ENCODE measurements around the gene PDGFRB.

The PDGFRB gene

DNA sequence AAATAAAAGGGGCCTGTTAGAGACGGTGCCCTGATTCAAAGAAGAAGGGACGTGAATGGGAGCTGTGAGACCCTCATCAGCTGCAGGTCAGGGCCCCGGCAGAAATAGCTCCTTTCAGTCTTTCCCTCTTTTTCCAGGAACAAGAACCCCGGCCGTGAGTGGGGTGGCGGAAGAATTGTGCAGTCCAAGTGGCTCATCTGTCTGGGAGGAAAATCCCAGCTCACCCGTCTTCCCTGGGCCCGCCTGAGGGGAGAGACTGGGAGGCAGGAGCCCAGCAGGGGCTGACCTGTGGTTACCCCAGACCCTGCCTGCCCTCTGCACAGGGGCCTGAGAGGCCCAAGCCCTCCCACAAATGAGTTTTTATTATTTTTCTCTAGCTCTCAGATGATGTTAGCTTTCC lies 44.5 kb downstream of the PDGFRB start:
- H3K27ac ChIP-seq (ENCODE audit: low read depth, low read length): no peak overlapping the region
- peaks cover 2% of the 10 kb centered on the region for H3K36me3 ChIP-seq (ENCODE audit: control insufficient read depth, insufficient read depth, low read length)
- H3K9ac ChIP-seq (ENCODE audit: low read length): no peak overlapping the region
- no peak overlapping the region for H3K4me3 ChIP-seq (ENCODE audit: low read length)
- no peaks in the 10 kb centered on the region for H3K27me3 ChIP-seq (ENCODE audit: control insufficient read depth, insufficient read depth, low read length)
- no peaks in the 10 kb centered on the region for H3K4me1 ChIP-seq (ENCODE audit: control insufficient read depth, insufficient read depth, low read length)

DNA sequence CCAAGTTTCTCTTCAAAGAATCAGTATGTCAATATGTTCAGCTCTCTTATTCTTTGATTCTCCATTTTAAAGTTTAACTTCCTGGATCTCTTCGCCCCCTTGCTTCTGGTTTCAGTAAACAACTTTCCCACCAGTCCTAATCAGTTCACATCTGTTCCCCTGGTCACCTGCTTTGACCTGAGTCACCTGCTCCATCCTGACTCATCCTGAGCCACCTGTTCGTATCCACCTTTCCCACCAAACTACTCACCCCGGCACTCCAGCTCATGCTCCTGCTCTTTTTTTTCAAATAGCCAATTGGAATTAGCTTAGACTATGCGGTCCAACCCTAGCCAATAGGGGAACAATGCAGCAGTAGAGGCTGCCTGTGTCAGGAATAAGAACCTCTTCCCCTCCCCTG lies 45.7 kb downstream of the PDGFRB start:
- Histone ChIP-seq H3K4me3 (ENCODE audit: low read length) (no peak overlapping the region), H3K4me1 (ENCODE audit: control insufficient read depth, insufficient read depth, low read length) (no peaks in the 10 kb centered on the region)

DNA sequence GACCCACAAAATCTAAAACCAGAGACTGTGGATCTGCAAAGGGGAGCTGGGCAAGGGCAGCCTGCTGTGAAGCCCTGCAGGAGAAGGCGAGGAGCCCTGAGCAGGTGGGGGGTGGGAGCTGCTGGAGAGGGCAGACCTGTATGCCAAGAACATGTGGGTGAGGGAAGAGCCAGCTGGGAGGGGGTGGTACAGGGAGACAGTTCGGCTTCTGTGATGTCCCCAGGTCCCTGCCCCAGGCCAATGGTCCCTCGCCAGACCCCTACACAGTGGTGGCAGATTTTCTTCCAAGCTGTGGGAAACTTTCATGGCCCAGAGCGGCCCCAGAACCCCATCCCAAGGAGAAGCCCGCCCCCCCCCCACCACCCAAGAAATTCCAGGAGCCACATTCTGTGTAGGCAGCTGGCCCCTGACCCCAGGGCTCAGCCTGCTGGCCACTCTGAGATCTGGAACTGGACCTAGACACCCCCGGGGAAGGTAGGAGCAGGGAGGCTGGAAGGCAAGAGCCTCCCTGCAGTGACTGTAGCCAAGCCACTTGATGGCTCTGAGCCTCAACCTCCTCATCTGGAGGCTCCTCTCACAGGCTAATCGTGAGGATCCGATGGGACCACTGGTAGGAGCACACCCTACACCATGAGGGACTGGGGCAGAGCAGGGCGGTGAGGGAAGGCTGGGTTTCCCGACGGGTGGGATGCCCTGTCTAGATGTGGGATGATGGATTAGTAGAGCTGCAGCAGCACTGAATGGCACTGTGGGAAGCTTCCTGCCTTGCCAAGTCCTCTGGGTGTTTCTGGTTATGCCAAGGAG lies 46.7 kb downstream of the PDGFRB start:
- Histone ChIP-seq H3K9ac (ENCODE audit: low read length) (no peak overlapping the region), H3K4me3 (ENCODE audit: low read length) (no peak overlapping the region), H3K27ac (ENCODE audit: low read depth, low read length) (no peak overlapping the region), H3K4me1 (ENCODE audit: control insufficient read depth, insufficient read depth, low read length) (no peaks in the 10 kb centered on the region), H3K36me3 (ENCODE audit: control insufficient read depth, insufficient read depth, low read length) (no peaks in the 10 kb centered on the region), H3K27me3 (ENCODE audit: control insufficient read depth, insufficient read depth, low read length) (no peaks in the 10 kb centered on the region)

More for the DNA sequence above, 45.7 kb downstream of the PDGFRB start:
- no peaks in the 10 kb centered on the region for H3K27me3 ChIP-seq (ENCODE audit: control insufficient read depth, insufficient read depth, low read length)
- H3K9ac ChIP-seq (ENCODE audit: low read length): no peak overlapping the region
- peaks cover under 1% of the 10 kb centered on the region for H3K36me3 ChIP-seq (ENCODE audit: control insufficient read depth, insufficient read depth, low read length)
- no peak overlapping the region for H3K27ac ChIP-seq (ENCODE audit: low read depth, low read length)

DNA sequence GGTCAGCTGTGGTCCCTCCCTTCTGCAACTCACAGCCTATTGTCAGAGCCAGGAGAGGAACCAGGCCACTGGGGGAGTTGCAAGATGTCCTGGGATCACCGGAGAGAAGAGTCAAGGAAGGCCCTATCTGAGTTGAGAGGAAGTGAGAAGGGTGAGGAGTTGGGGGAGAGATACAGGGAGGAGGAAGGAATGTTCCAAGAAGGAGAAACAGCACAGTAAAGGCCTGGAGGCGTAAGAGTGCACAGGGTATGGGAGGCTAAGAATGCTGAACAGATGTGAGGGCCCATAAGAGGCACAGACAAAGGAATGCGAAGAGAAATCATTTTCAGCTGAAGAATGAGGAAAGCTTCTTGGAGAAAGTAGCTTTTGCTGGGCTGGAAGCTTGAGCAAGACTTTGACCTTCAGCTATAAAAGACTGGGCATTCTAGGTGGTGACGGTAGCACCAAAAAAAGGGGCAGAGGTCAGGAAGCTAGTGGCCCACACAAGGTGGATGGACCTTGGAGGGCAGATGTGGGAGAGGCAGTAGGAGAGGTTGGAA lies 47.7 kb downstream of the PDGFRB start:
- Histone ChIP-seq H3K27ac (ENCODE audit: low read depth, low read length) (no peak overlapping the region), H3K36me3 (ENCODE audit: control insufficient read depth, insufficient read depth, low read length) (no peaks in the 10 kb centered on the region), H3K9ac (ENCODE audit: low read length) (no peak overlapping the region), H3K4me1 (ENCODE audit: control insufficient read depth, insufficient read depth, low read length) (no peaks in the 10 kb centered on the region), H3K4me3 (ENCODE audit: low read length) (no peak overlapping the region), H3K27me3 (ENCODE audit: control insufficient read depth, insufficient read depth, low read length) (no peaks in the 10 kb centered on the region)

DNA sequence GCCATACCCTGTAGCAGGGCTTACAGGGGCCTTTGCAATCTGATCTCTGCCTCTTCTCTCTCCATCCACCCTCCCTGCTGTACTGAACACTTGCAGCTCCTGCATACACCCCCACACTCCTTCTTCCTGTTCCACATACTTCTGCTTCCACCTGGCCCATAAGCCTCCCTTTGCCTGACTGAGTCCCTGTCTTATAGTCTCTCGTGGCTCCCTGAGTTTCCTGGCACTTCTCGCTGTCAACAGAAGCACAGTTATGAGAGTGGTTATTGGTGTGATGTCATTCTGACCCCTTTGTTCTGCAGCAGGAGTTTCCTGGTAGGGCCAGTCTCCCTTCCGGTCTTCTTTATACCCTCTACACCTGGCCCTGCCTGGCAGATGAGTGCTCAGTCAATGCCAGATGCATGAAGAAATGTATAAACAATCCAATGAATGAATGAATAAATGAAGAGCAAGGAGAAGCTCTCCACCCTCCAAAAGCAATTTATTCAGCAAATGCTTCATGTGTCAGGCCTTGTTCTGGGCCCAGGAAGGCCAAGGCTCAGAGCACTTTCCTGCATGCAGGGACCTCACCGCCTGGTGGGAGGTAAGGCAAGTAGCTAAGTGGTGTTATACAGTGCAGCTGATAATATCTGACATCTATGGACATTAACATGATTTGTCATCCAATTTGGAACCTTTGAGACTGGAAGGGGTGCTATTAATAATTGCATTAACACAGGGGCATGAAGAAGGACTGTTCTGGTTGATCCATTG lies 48.8 kb downstream of the PDGFRB start:
- Histone ChIP-seq H3K9ac (ENCODE audit: low read length) (no peak overlapping the region), H3K4me1 (ENCODE audit: control insufficient read depth, insufficient read depth, low read length) (no peaks in the 10 kb centered on the region), H3K4me3 (ENCODE audit: low read length) (no peak overlapping the region), H3K36me3 (ENCODE audit: control insufficient read depth, insufficient read depth, low read length) (no peaks in the 10 kb centered on the region), H3K27ac (ENCODE audit: low read depth, low read length) (no peak overlapping the region), H3K27me3 (ENCODE audit: control insufficient read depth, insufficient read depth, low read length) (no peaks in the 10 kb centered on the region)

DNA sequence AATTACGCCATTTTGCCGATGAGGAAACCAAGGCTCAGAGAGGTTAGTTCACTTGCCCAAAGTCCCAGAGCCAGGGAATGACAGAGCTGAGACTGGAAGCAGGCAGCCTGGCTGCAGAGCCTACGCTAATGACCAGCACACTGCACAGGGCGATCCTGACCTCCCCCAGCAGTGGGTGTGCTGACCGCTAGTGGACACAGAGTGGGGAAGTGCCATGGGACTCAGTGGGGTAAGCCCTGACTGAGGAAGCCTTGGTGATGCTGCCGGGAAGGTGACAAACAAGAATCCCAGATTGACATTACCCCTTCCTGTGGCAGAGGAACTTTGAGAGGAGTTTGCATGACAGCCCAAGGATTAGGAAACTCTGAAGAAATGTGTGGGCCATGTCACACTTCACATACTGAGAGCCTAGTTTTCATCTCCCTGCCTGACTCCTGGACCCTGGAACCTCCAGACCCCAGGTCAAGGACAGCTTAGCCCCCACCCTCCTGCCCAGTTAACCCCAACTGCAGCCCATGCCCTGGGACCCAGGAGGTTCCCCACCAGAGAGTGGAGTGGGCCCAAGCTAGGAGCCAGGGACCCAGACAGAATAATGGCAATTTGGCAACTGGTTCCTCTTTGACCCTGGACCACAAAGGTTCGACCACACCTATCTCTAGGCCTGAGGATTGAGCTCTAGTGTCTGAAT lies 49.6 kb downstream of the PDGFRB start:
- Histone ChIP-seq H3K9ac (ENCODE audit: low read length) (no peak overlapping the region), H3K4me1 (ENCODE audit: control insufficient read depth, insufficient read depth, low read length) (no peaks in the 10 kb centered on the region), H3K27ac (ENCODE audit: low read depth, low read length) (no peak overlapping the region), H3K4me3 (ENCODE audit: low read length) (no peak overlapping the region), H3K36me3 (ENCODE audit: control insufficient read depth, insufficient read depth, low read length) (no peaks in the 10 kb centered on the region), H3K27me3 (ENCODE audit: control insufficient read depth, insufficient read depth, low read length) (no peaks in the 10 kb centered on the region)

DNA sequence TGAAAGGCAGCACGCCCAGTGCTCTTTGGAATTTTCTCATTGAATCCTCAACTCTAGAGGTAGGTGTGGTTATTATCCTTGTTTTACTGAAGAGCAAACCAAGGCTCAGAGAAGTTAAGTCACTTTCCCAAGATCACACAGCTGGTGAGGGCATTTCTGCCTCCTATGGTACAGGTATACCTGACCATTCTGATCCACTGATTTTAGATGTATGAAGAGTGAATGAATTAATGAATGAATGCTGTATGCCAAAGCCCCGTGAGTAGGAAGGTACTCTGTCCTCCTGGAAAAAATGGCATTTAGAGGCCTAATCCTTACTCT lies 51.1 kb downstream of the PDGFRB start:
- Histone ChIP-seq H3K4me1 (ENCODE audit: control insufficient read depth, insufficient read depth, low read length) (no peaks in the 10 kb centered on the region), H3K9ac (ENCODE audit: low read length) (no peak overlapping the region), H3K4me3 (ENCODE audit: low read length) (no peak overlapping the region), H3K27ac (ENCODE audit: low read depth, low read length) (no peak overlapping the region), H3K36me3 (ENCODE audit: control insufficient read depth, insufficient read depth, low read length) (no peaks in the 10 kb centered on the region), H3K27me3 (ENCODE audit: control insufficient read depth, insufficient read depth, low read length) (no peaks in the 10 kb centered on the region)

DNA sequence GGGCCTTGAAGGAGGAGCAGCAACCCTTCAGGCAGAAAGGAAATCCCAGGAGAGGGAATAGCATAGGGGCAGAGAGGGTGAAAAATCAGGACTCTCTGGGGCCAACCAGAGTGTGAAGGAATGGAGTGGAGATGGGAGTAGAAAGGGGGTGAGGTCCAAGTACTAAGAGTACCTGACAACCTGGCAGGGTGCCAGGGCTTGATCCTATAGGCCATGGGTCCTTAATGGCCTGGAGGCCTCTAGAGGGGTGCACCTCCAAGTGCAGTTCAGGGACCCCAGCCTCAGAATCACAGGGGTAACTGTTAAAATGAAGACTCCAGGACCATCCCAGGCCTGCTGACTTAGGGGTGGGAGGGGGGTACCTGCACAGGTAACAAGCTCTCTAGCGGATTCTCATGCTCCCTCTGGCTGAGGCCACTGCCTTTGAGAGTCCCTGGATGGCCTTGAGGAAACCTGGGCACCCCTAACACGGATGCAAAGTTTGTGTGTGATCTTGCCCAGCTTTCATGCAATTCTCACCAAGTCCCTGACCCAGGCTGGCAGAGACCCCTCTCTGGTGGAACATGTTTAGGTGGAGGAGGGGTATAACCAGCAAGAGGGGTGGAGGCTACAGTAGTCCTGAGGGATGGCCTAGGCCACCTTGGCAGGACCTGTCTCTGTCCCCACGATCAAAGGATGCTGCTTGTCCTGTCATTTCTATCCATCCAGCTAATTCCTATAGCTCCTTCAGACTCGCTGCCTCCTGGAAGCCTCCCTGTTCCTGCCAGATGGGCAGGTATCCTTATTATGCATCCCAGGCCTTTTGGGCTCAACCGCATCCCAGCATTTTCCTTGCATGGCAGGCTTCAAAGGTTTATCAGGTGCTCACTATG lies 51.7 kb downstream of the PDGFRB start:
- no peak overlapping the region for H3K9ac ChIP-seq (ENCODE audit: low read length)
- H3K27ac ChIP-seq (ENCODE audit: low read depth, low read length): no peak overlapping the region
- no peaks in the 10 kb centered on the region for H3K4me1 ChIP-seq (ENCODE audit: control insufficient read depth, insufficient read depth, low read length)
- H3K36me3 ChIP-seq (ENCODE audit: control insufficient read depth, insufficient read depth, low read length): no peaks in the 10 kb centered on the region
- no peaks in the 10 kb centered on the region for H3K27me3 ChIP-seq (ENCODE audit: control insufficient read depth, insufficient read depth, low read length)
- H3K4me3 ChIP-seq (ENCODE audit: low read length): no peak overlapping the region

DNA sequence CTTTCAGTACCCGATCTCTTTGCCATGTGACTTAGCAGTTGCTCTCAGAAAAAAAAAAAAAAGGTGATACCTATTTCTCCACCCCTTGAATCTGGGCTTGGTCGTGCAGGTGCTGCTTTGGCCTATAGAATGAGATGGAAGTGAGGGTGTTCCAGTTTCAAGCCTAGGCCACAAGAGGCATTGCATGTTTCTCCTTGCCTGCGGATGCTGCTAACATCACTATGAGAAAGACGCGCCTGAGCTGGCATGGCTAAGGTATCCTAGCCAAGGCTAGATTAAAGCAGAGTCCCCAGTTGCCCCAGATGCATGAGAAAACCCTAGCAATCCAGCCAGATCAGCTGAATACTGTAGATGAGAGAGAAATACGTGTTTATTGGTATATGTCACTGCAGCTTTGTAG lies 54.6 kb downstream of the PDGFRB start:
- Histone ChIP-seq H3K4me3 (ENCODE audit: low read length) (no peak overlapping the region), H3K9ac (ENCODE audit: low read length) (no peak overlapping the region), H3K27me3 (ENCODE audit: control insufficient read depth, insufficient read depth, low read length) (no peaks in the 10 kb centered on the region), H3K4me1 (ENCODE audit: control insufficient read depth, insufficient read depth, low read length) (no peaks in the 10 kb centered on the region), H3K36me3 (ENCODE audit: control insufficient read depth, insufficient read depth, low read length) (no peaks in the 10 kb centered on the region), H3K27ac (ENCODE audit: low read depth, low read length) (no peak overlapping the region)

DNA sequence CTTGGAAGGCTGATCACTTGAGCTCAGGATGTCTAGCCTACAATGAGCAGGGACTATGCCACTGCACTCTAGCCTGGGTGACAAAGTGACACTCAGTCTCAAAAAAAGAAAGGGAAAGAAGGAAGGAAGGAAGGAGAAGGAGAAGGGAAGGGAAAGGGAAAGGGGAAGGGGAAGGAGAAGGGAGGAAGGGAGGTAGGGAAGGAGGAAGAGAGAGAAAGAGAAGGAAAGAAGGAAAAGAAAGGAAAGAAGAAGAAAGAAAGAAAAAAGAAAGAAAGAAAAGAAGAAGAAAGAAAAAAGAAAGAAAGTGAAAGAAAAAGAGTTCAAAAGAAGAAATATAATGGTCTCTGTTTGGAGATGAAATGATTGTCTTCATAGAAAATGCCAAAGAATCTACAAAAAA lies 58.5 kb downstream of the PDGFRB start:
- no peaks in the 10 kb centered on the region for H3K36me3 ChIP-seq (ENCODE audit: control insufficient read depth, insufficient read depth, low read length)
- no peaks in the 10 kb centered on the region for H3K27me3 ChIP-seq (ENCODE audit: control insufficient read depth, insufficient read depth, low read length)
- no peak overlapping the region for H3K4me3 ChIP-seq (ENCODE audit: low read length)
- no peak overlapping the region for H3K27ac ChIP-seq (ENCODE audit: low read depth, low read length)
- no peak overlapping the region for H3K9ac ChIP-seq (ENCODE audit: low read length)
- H3K4me1 ChIP-seq (ENCODE audit: control insufficient read depth, insufficient read depth, low read length): no peaks in the 10 kb centered on the region

DNA sequence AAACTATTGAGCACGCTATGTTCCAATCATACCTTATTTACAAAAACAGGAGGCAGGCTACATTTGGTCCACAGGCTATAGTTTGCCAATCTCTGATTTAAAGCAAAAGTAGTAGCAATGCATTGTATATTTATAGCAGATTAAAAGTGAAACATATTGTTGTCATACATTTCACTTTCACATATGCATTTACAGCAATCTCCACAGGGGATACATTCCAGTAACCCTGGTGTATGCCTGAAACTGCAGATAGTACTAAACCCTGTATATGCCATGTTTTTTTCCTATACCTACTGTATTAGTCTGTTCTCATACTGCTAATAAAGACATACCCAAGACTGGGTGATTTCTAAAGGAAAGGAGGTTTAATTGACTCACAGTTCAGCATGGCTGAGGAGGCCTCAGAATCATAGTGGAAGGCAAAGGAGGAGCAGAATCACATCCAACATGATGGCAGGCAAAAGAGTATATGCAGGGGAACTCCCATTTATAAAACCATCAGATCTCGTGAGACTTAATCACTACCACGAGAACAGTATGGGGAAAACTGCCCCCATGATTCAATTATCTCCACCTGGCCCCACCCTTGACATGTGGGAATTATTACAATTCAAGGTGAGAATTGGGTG lies 63.4 kb downstream of the PDGFRB start:
- H3K27ac ChIP-seq (ENCODE audit: low read depth, low read length): no peak overlapping the region
- no peaks in the 10 kb centered on the region for H3K27me3 ChIP-seq (ENCODE audit: control insufficient read depth, insufficient read depth, low read length)
- no peak overlapping the region for H3K9ac ChIP-seq (ENCODE audit: low read length)
- H3K4me3 ChIP-seq (ENCODE audit: low read length): no peak overlapping the region
- no peaks in the 10 kb centered on the region for H3K36me3 ChIP-seq (ENCODE audit: control insufficient read depth, insufficient read depth, low read length)
- H3K4me1 ChIP-seq (ENCODE audit: control insufficient read depth, insufficient read depth, low read length): no peaks in the 10 kb centered on the region
